DOHH2 (cell line): ENCODE data around the gene RPS6KB2.

Source experiments
- H3F3A ChIP-seq: fragments of 200-600 bp; sonication (generic), shearing (Covaris generic); 2 replicates; pipeline ENCODE4 v1.6.0; 2016; ENCODE audit warnings: antibody characterized with exemption, mild to moderate bottlenecking; ENCODE audit not compliant: control insufficient read depth, insufficient read depth
- H3K27ac ChIP-seq: fragments of 200-600 bp; sonication (generic); 2 replicates; pipeline ENCODE4 v1.5.1; 2014; ENCODE audit warnings: low read depth, mild to moderate bottlenecking, low read length, moderate library complexity
- H3K27me3 ChIP-seq: fragments of 200-600 bp; sonication (generic); 2 replicates; pipeline ENCODE4 v1.6.1; 2014; ENCODE audit warnings: mild to moderate bottlenecking, low read length, mixed read lengths; ENCODE audit not compliant: control insufficient read depth
- H3K36me3 ChIP-seq: fragments of 200-600 bp; sonication (generic); 2 replicates; pipeline ENCODE4 v1.6.1; 2014; ENCODE audit warnings: mild to moderate bottlenecking, low read length, moderate library complexity, mixed read lengths; ENCODE audit not compliant: control insufficient read depth
- H3K4me1 ChIP-seq: fragments of 200-600 bp; sonication (generic); 2 replicates; pipeline ENCODE4 v1.6.1; 2014; ENCODE audit warnings: mild to moderate bottlenecking, low read length, mixed read lengths; ENCODE audit not compliant: control insufficient read depth
- H3K4me2 ChIP-seq: fragments of 200-600 bp; sonication (generic); 2 replicates; pipeline ENCODE4 v1.6.0; 2014; ENCODE audit warnings: mild to moderate bottlenecking, low read length, moderate library complexity
- H3K4me3 ChIP-seq: fragments of 200-600 bp; sonication (generic); 2 replicates; pipeline ENCODE4 v1.5.1; 2014; ENCODE audit warnings: mild to moderate bottlenecking, low read length, mixed read lengths
- H3K79me2 ChIP-seq: fragments of 200-600 bp; sonication (generic); 2 replicates; pipeline ENCODE4 v1.6.1; 2014; ENCODE audit warnings: mild to moderate bottlenecking, low read length, mixed read lengths; ENCODE audit not compliant: control insufficient read depth
- H3K9me2 ChIP-seq: fragments of 200-600 bp; sonication (generic); replicated peaks from 2 replicates; pipeline ENCODE4 v1.6.1; 2014; ENCODE audit warnings: mild to moderate bottlenecking, low read length, mixed read lengths; ENCODE audit not compliant: control insufficient read depth
- H3K9me3 ChIP-seq: fragments of 200-600 bp; sonication (generic); 2 replicates; pipeline ENCODE4 v1.6.1; 2014; ENCODE audit warnings: antibody characterized with exemption, low read length, mixed read lengths; ENCODE audit not compliant: control insufficient read depth, insufficient read depth
- H4K20me1 ChIP-seq: fragments of 200-600 bp; sonication (generic); 2 replicates; pipeline ENCODE4 v1.6.0; 2014; ENCODE audit warnings: low read depth, mild to moderate bottlenecking, antibody characterized with exemption, low read length, moderate library complexity; ENCODE audit not compliant: control insufficient read depth, insufficient read depth
- CTCF ChIP-seq: fragments of 200-600 bp; sonication (generic); IDR thresholded peaks from one replicate; pipeline ENCODE4 v1.5.1; 2014; ENCODE audit warnings: antibody characterized with exemption, mild to moderate bottlenecking, low read depth, low read length; ENCODE audit not compliant: poor library complexity, severe bottlenecking
- EZH2phosphoT487 ChIP-seq: fragments of 200-600 bp; sonication (generic); IDR thresholded peaks from 2 replicates; pipeline ENCODE4 v1.6.1; 2017; ENCODE audit warnings: borderline replicate concordance, mild to moderate bottlenecking, antibody characterized with exemption, low read length, moderate library complexity, mixed read lengths

RPS6KB2 gene

GRCh38 chr11:67390947-67391303 lies 37.4 kb upstream of the RPS6KB2 start:
- peak overlapping the region; percentile 75 for H3K4me3 ChIP-seq
- no peaks in the 10 kb centered on the region for H3K27me3 ChIP-seq
- H3K36me3 ChIP-seq: peaks cover 31% of the 10 kb centered on the region
- H3K4me1 ChIP-seq: peaks cover 35% of the 10 kb centered on the region
- no peaks in the 10 kb centered on the region for H4K20me1 ChIP-seq
- TF ChIP-seq EZH2phosphoT487 (no peak), CTCF (no peak)
- no peaks in the 10 kb centered on the region for H3K9me2 ChIP-seq
- peak overlapping the region; percentile 90 for H3K4me2 ChIP-seq
- no peak overlapping the region; the same call in 1 of the 2 replicates for H3K27ac ChIP-seq
- no peaks in the 10 kb centered on the region for H3K9me3 ChIP-seq
- peaks cover 42% of the 10 kb centered on the region for H3K79me2 ChIP-seq
- H3F3A ChIP-seq: 0 out of 2 replicates have a peak, but pooled peaks cover 4% of the 10 kb centered on the region

- peaks cover 47% of the 10 kb centered on the region for H3K79me2 ChIP-seq
- no peaks in the 10 kb centered on the region for H3K27me3 ChIP-seq
- H3K9me3 ChIP-seq: no peaks in the 10 kb centered on the region
- peak within 1 kb of the TSS; percentile 90 for H3K4me2 ChIP-seq
- peaks cover 37% of the 10 kb centered on the region for H3K36me3 ChIP-seq
- peaks cover 38% of the 10 kb centered on the region for H3K4me1 ChIP-seq
- TF ChIP-seq CTCF (no peak), EZH2phosphoT487 (no peak)
- H4K20me1 ChIP-seq: no peaks in the 10 kb centered on the region
- no peaks in the 10 kb centered on the region for H3K9me2 ChIP-seq
- H3F3A ChIP-seq: 0 out of 2 replicates have a peak, but pooled peaks cover 4% of the 10 kb centered on the region
- peak within 1 kb of the TSS; percentile 46 for H3K27ac ChIP-seq
- peak within 1 kb of the TSS; percentile 75 for H3K4me3 ChIP-seq
Observed at GRCh38 chr11:67391304-67392182, 36.8 kb upstream of the RPS6KB2 start, which contains the start of gene RAD9A. Gene RAD9A, plus strand, starts transcription at chr11:67391986. Its CDS starts 59 bp downstream, at chr11:67392045.

- TF ChIP-seq EZH2phosphoT487 (no peak), CTCF (no peak)
- Histone ChIP-seq H3K4me2 (peak overlapping the region; percentile 90), H3K79me2 (peaks cover 54% of the 10 kb centered on the region), H3F3A (0 out of 2 replicates have a peak, but pooled peaks cover 4% of the 10 kb centered on the region), H3K9me2 (no peaks in the 10 kb centered on the region), H3K36me3 (peaks cover 44% of the 10 kb centered on the region), H3K4me1 (peaks cover 39% of the 10 kb centered on the region), H3K9me3 (no peaks in the 10 kb centered on the region), H3K27me3 (no peaks in the 10 kb centered on the region), H3K27ac (peak overlapping the region; percentile 32), H3K4me3 (peak overlapping the region; percentile 75), H4K20me1 (no peaks in the 10 kb centered on the region)
Observed at GRCh38 chr11:67392183-67392715, 36.0 kb upstream of the RPS6KB2 start.
